ENCODE data around the gene NUPR1.

Gene NUPR1

DNA sequence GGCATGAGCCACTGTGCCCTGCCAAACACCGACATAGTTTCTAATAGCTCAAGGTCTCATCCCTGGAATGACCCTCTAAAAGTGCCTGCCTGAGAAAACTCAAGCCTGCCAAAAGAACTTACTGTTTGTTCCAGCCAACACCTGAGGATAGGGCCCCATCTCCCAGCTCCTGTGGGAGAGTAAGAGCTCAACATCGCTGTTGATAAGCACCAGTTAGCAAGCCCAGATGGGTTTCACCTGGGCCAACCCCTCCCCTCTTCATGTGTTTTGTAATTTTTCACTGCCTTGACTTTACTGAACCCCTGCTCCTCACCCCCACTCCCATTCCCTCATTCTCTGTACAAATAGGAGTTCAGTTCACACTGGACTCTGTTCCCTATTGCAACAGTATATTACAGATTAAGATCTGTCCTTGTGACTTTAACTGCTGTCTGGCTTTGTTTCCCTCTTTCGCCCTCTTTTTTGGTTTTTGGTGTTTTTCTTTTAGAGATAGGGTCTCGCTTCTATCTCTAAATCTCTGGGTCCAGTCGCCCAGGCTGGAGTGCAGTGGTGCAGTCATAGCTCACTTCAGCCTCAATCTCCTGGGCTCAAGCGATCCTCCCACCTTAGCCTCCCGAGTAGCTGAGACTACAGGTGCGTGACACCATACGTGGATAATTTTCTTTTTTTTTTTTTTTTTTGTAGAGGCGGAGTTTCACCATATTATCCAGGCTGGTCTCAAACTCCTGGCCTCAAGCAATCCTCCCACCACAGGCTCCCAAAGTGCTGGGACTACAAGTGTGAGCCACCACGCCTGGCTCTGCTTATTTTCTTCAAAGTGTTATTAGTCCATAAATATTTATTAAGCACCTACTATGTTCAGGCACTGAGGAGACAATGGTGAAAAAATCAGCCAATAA is 12.3 kb downstream of the NUPR1 start:
- Histone ChIP-seq H3K36me3 (ENCODE audit: control insufficient read depth in 2 of 2, insufficient read depth in 2 of 2, low read length in 2 of 2) (no peaks in the 10 kb centered on the region), H3K27ac (ENCODE audit: low read length) (no peak overlapping the region), H3K27me3 (ENCODE audit: control insufficient read depth in 1 of 2, insufficient read depth in 2 of 2, low read length in 2 of 2) (no peaks in the 10 kb centered on the region), H3K9me3 (ENCODE audit: control insufficient read depth in 2 of 2, low read length in 2 of 2) (no peaks in the 10 kb centered on the region), H3K4me3 (ENCODE audit: low read length in 2 of 2) (no peak overlapping the region), H3K4me1 (ENCODE audit: control insufficient read depth, insufficient read depth, low read length) (no peaks in the 10 kb centered on the region), H3K9ac (ENCODE audit: low read length in 2 of 2) (no peak overlapping the region)

DNA sequence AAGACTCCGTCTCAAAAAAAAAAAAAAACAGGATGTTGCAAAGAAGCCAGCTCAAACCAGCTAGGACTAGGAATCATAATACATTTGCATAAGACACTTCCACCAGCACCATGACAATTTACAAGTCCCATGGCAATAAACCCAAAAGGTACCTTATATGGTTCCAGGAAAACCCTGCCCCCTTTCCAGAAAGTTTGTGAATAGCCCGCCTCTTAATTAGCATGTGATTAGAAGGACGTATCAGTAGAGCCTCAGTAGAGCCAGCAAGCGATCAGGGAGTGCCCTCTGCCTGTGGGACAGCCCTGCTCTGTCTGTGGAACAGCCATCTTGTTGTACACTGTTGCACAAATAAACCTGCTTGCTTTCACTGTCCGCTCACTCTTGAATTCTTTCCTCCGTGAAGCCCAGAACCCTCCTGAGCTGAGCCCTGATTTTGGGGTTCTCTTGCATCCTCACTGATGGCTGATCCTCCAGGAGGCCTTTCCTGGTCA is 14.0 kb downstream of the NUPR1 start:
- no peak overlapping the region for H3K9ac ChIP-seq (ENCODE audit: low read length in 2 of 2)
- no peaks in the 10 kb centered on the region for H3K27me3 ChIP-seq (ENCODE audit: control insufficient read depth in 1 of 2, insufficient read depth in 2 of 2, low read length in 2 of 2)
- no peaks in the 10 kb centered on the region for H3K36me3 ChIP-seq (ENCODE audit: control insufficient read depth in 2 of 2, insufficient read depth in 2 of 2, low read length in 2 of 2)
- H3K27ac ChIP-seq (ENCODE audit: low read length), result no peak overlapping the region
- no peaks in the 10 kb centered on the region for H3K9me3 ChIP-seq (ENCODE audit: control insufficient read depth in 2 of 2, low read length in 2 of 2)
- H3K4me1 ChIP-seq (ENCODE audit: control insufficient read depth, insufficient read depth, low read length), result no peaks in the 10 kb centered on the region
- no peak overlapping the region for H3K4me3 ChIP-seq (ENCODE audit: low read length in 2 of 2)

DNA sequence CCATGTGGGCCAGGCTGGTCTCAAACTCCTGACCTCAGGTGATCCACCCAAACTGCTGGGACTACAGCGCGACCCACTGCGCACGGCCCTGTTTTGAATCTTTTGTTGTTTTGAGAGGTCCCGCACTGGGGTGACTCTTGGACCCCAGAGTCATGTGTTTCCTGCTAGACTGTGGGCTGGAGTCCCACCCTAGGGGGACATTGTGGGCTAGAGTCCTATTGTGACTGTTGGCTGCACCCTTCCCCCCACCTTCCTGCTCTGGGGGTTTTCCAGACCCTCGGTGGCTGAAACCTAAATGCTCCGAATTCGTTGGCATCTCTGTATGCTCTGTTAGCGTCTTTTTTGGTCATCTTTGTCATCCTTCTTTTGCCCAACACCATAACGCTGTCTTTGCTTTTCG is 16.0 kb downstream of the NUPR1 start:
- H3K36me3 ChIP-seq (ENCODE audit: control insufficient read depth in 2 of 2, insufficient read depth in 2 of 2, low read length in 2 of 2), result no peaks in the 10 kb centered on the region
- H3K9me3 ChIP-seq (ENCODE audit: control insufficient read depth in 2 of 2, low read length in 2 of 2), result no peaks in the 10 kb centered on the region
- no peak overlapping the region for H3K9ac ChIP-seq (ENCODE audit: low read length in 2 of 2)
- no peak overlapping the region for H3K4me3 ChIP-seq (ENCODE audit: low read length in 2 of 2)
- H3K27me3 ChIP-seq (ENCODE audit: control insufficient read depth in 1 of 2, insufficient read depth in 2 of 2, low read length in 2 of 2), result no peaks in the 10 kb centered on the region
- H3K4me1 ChIP-seq (ENCODE audit: control insufficient read depth, insufficient read depth, low read length), result no peaks in the 10 kb centered on the region
- H3K27ac ChIP-seq (ENCODE audit: low read length), result no peak overlapping the region

- no peaks in the 10 kb centered on the region for H3K4me1 ChIP-seq (ENCODE audit: control insufficient read depth, insufficient read depth, low read length)
- H3K36me3 ChIP-seq (ENCODE audit: control insufficient read depth in 2 of 2, insufficient read depth in 2 of 2, low read length in 2 of 2), result no peaks in the 10 kb centered on the region
- H3K9me3 ChIP-seq (ENCODE audit: control insufficient read depth in 2 of 2, low read length in 2 of 2), result no peaks in the 10 kb centered on the region
- H3K27me3 ChIP-seq (ENCODE audit: control insufficient read depth in 1 of 2, insufficient read depth in 2 of 2, low read length in 2 of 2), result no peaks in the 10 kb centered on the region
- H3K9ac ChIP-seq (ENCODE audit: low read length in 2 of 2), result no peak overlapping the region
- H3K4me3 ChIP-seq (ENCODE audit: low read length in 2 of 2), result no peak overlapping the region
- H3K27ac ChIP-seq (ENCODE audit: low read length), result no peak overlapping the region
Observed at GRCh38 chr16:28521436-28521835, 17.3 kb downstream of the NUPR1 start.

GRCh38 chr16:28520672-28521071 is 18.1 kb downstream of the NUPR1 start:
- Histone ChIP-seq H3K27ac (ENCODE audit: low read length) (no peak overlapping the region), H3K36me3 (ENCODE audit: control insufficient read depth in 2 of 2, insufficient read depth in 2 of 2, low read length in 2 of 2) (no peaks in the 10 kb centered on the region), H3K9ac (ENCODE audit: low read length in 2 of 2) (no peak overlapping the region), H3K27me3 (ENCODE audit: control insufficient read depth in 1 of 2, insufficient read depth in 2 of 2, low read length in 2 of 2) (no peaks in the 10 kb centered on the region), H3K4me3 (ENCODE audit: low read length in 2 of 2) (no peak overlapping the region), H3K9me3 (ENCODE audit: control insufficient read depth in 2 of 2, low read length in 2 of 2) (no peaks in the 10 kb centered on the region), H3K4me1 (ENCODE audit: control insufficient read depth, insufficient read depth, low read length) (no peaks in the 10 kb centered on the region)

GRCh38 chr16:28514246-28514645 is 24.5 kb downstream of the NUPR1 start:
- H3K27ac ChIP-seq (ENCODE audit: low read length), result no peak overlapping the region
- no peaks in the 10 kb centered on the region for H3K36me3 ChIP-seq (ENCODE audit: control insufficient read depth in 2 of 2, insufficient read depth in 2 of 2, low read length in 2 of 2)
- H3K27me3 ChIP-seq (ENCODE audit: control insufficient read depth in 1 of 2, insufficient read depth in 2 of 2, low read length in 2 of 2), result no peaks in the 10 kb centered on the region
- no peaks in the 10 kb centered on the region for H3K4me1 ChIP-seq (ENCODE audit: control insufficient read depth, insufficient read depth, low read length)
- H3K4me3 ChIP-seq (ENCODE audit: low read length in 2 of 2), result no peak overlapping the region
- no peak overlapping the region for H3K9ac ChIP-seq (ENCODE audit: low read length in 2 of 2)
- no peaks in the 10 kb centered on the region for H3K9me3 ChIP-seq (ENCODE audit: control insufficient read depth in 2 of 2, low read length in 2 of 2)

DNA sequence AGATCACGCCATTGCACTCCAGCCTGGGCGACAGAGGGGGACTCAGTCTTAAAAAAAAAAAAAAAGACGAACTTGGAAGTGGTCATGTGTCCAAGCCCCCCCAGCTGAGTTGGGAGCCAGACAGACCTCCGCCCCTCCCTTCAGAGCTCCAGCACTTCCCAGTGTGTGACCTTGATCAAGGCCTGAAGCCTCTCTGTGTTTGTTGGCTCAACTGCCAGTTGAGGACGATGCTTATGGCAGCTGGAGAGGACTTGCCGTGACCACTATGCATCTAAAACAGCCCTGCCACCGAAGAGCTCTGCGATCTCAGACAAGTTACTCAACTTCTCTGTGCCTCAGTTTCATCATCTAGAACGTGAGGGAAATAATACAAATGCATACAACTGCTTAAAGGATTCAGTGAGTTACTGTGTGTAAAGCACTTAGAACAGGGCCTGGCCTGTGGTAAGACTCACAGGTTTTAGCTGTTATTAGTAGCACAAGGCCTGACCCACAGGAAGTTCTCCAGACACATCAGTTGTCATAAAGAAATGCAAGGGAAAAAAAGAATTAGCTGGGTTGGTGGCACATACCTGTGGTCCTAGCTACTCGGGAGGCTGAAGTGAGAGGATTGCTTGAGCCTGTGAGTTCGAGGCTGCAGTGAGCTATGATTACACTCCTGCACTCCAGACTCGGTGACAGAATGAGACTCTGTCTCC is 25.1 kb downstream of the NUPR1 start:
- Histone ChIP-seq H3K36me3 (ENCODE audit: control insufficient read depth in 2 of 2, insufficient read depth in 2 of 2, low read length in 2 of 2) (no peaks in the 10 kb centered on the region), H3K27me3 (ENCODE audit: control insufficient read depth in 1 of 2, insufficient read depth in 2 of 2, low read length in 2 of 2) (no peaks in the 10 kb centered on the region), H3K4me3 (ENCODE audit: low read length in 2 of 2) (no peak overlapping the region), H3K4me1 (ENCODE audit: control insufficient read depth, insufficient read depth, low read length) (no peaks in the 10 kb centered on the region), H3K9ac (ENCODE audit: low read length in 2 of 2) (no peak overlapping the region), H3K27ac (ENCODE audit: low read length) (no peak overlapping the region), H3K9me3 (ENCODE audit: control insufficient read depth in 2 of 2, low read length in 2 of 2) (no peaks in the 10 kb centered on the region)

- no peak overlapping the region for H3K4me3 ChIP-seq (ENCODE audit: low read length in 2 of 2)
- H3K27ac ChIP-seq (ENCODE audit: low read length), result no peak overlapping the region
- no peak overlapping the region for H3K9ac ChIP-seq (ENCODE audit: low read length in 2 of 2)
- no peaks in the 10 kb centered on the region for H3K27me3 ChIP-seq (ENCODE audit: control insufficient read depth in 1 of 2, insufficient read depth in 2 of 2, low read length in 2 of 2)
- H3K36me3 ChIP-seq (ENCODE audit: control insufficient read depth in 2 of 2, insufficient read depth in 2 of 2, low read length in 2 of 2), result no peaks in the 10 kb centered on the region
- no peaks in the 10 kb centered on the region for H3K4me1 ChIP-seq (ENCODE audit: control insufficient read depth, insufficient read depth, low read length)
- no peaks in the 10 kb centered on the region for H3K9me3 ChIP-seq (ENCODE audit: control insufficient read depth in 2 of 2, low read length in 2 of 2)
Observed at GRCh38 chr16:28511801-28512789, 26.7 kb downstream of the NUPR1 start.

GRCh38 chr16:28511031-28511430 is 27.7 kb downstream of the NUPR1 start:
- H3K36me3 ChIP-seq (ENCODE audit: control insufficient read depth in 2 of 2, insufficient read depth in 2 of 2, low read length in 2 of 2), result no peaks in the 10 kb centered on the region
- no peak overlapping the region for H3K27ac ChIP-seq (ENCODE audit: low read length)
- no peaks in the 10 kb centered on the region for H3K9me3 ChIP-seq (ENCODE audit: control insufficient read depth in 2 of 2, low read length in 2 of 2)
- no peaks in the 10 kb centered on the region for H3K4me1 ChIP-seq (ENCODE audit: control insufficient read depth, insufficient read depth, low read length)
- H3K27me3 ChIP-seq (ENCODE audit: control insufficient read depth in 1 of 2, insufficient read depth in 2 of 2, low read length in 2 of 2), result peaks cover 2 to 3% of the 10 kb centered on the region in 2 donors
- H3K4me3 ChIP-seq (ENCODE audit: low read length in 2 of 2), result no peak overlapping the region
- no peak overlapping the region for H3K9ac ChIP-seq (ENCODE audit: low read length in 2 of 2)

DNA sequence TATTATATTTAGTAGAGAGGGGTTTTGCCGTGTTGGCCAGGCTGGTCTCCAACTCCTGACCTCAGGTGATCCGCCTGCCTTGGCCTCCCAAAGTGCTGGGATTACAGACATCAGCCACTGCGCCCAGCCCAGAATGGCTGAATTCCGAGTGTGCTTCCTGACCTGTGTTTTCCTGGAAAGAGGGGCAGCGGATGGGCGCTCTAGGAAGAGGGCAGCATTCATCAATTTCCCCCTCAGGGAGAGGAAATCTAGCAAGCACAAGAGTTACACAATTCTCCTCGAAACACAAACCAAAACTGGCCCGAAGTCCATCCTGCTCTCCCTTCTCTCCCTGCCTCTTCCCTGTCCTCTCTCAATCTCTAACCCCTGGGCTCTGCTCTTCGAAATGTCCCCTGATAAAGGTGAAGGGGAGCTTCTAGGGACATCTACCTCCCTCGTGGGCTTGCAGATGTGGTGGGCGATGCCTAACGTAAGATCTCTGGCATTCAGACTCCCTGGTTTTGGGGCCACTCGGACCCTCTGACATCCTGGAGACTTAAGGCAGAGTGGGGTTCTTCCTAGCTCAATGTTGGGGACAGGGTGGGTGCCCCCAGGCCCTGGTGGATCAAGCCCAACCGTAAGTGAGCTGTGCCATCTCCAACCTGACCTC is 33.2 kb downstream of the NUPR1 start:
- Histone ChIP-seq H3K9ac (ENCODE audit: low read length in 2 of 2) (no peak overlapping the region), H3K36me3 (ENCODE audit: control insufficient read depth in 2 of 2, insufficient read depth in 2 of 2, low read length in 2 of 2) (no peaks in the 10 kb centered on the region), H3K4me1 (ENCODE audit: control insufficient read depth, insufficient read depth, low read length) (no peaks in the 10 kb centered on the region), H3K4me3 (ENCODE audit: low read length in 2 of 2) (no peak overlapping the region), H3K27ac (ENCODE audit: low read length) (no peak overlapping the region), H3K9me3 (ENCODE audit: control insufficient read depth in 2 of 2, low read length in 2 of 2) (no peaks in the 10 kb centered on the region), H3K27me3 (ENCODE audit: control insufficient read depth in 1 of 2, insufficient read depth in 2 of 2, low read length in 2 of 2) (peaks cover 3 to 5% of the 10 kb centered on the region in 2 donors)

Data from stomach smooth muscle (tissue), 2 donors.